Measurements from ENCODE around the gene COL25A1.
"Not testable (repeated sequence)": the region's sequence is repeated elsewhere in the genome, so short reads cannot be mapped to it uniquely, and the experiment has no call there.

Gene COL25A1

DNA sequence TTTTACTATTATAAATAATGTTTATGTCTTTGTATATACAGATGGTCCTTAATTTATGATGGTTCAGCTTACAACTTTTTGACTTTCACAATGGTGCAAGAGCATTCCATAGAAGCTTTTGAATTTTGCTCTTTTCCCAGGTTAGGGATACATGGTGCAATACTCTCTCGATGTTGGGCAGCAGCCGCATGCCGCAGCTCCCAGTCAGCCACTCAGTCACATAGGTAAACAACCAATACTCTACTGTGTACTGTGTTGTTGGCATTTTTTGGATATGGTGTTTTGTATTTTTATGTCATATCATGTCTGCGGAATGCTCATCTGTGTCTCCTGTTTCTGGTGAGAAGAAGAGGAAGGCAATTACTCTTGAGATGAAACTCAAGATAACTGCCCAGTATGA is 281.6 kb downstream of the COL25A1 start:
- no peak for DNase-seq (ENCODE audit: low read depth in 3 of 3, low spot score in 1 of 3)

DNA sequence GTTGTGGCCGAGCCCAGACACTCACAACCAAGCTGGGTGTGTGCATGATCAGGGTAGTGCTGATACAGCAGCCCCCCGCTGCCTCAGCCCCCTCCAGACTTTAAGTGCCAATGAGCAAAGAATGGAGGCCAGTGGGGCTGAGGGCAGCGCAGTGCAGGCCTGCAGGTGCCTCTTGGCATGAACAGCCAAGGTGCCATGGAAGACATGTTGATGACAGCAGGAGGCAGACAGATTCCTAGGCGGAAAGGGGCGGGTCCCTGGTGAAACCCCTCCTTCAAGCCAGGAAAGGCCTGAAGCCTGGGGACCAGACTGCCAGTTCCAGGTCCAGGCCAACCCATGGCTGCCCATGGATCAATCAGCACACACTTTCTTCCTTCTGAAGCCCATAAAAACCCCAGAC is 286.3 kb downstream of the COL25A1 start:
- no peak for DNase-seq (ENCODE audit: low read depth in 3 of 3, low spot score in 1 of 3)

DNA sequence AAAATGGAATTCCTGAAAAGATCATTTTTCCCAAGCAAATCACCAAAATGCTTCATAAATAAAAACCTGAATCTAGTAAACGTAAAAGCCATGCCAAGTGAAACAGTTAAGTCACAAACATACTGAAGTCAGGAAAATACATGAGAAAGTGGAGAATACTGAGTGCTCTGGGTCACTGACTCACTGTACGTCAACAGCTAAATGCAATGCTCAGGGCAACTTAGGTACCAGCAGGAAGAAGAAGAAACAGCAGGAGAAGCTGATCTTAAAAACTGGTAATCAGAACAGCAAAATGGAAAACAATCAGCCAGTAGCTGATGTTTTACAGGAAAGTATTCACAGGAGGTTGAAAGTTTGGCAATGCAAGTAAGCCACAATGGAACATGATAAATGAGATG is 287.0 kb downstream of the COL25A1 start:
- no peak for DNase-seq (ENCODE audit: low read depth in 3 of 3, low spot score in 1 of 3)

DNA sequence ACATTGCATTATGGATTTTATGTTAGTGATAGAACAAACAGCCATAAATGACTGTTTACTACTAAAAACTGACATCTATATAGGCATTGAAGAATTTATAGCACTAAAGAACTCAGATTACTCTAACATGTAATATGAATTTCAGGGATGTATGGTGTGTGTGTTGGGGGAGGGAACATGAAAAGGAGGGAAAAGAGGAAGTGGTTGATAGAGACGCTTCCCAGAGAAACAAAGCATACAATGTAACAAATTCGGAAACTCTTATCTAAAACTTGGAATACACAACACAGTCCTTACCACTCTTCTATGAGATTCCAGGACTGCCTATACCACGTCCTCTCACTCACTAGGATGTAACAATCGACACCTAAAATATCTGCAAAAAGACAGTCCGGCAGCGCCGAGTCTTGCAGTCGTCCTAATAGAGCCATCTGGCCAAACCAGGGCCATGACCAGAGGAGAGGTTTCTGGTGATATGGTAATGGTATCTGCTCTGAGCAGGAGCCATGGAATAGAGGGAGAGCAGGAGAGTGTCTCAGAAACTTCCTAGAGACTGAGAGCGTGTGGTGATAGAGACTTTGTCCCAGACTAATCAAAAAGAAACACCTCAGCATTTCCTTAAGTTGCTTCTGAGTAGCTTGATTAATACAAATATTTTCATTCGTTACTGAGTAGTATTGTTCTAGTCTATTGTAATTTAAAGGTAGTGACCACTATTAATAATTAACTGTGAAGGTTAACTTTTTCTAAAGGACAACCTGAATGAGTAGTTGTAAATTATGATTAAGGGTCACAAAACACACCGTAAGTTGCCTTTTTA is 287.7 kb downstream of the COL25A1 start:
- no peak for DNase-seq (ENCODE audit: low read depth in 3 of 3, low spot score in 1 of 3)

DNA sequence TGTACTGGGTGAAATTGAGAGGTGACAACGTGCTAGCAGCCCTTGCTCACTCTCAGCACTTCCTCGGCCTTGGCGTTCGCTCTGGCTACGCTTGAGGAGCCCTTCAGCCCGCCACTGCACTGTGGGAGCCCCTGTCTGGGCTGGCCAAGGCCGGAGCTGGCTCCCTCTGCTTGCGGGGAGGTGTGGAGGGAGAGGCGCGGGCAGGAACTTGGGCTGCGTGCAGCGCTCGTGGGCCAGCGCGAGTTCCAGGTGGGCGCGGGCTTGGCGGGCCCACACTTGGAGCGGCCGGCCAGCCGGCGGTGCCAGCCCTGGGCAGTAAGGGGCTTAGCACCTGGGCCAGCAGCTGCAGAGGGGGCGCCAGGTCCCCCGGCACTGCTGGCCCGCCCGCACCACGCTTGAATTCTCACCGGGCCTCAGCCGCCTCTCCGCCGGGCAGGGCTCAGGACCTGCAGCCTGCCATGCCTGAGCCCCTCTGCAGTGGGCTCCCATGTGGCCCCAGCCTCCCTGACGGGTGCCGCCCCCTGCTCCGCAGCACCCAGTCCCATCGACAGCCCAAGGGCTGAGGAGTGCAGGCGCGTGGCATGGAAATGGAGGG is 290.1 kb downstream of the COL25A1 start:
- no peak for DNase-seq (ENCODE audit: low read depth in 3 of 3, low spot score in 1 of 3)

DNA sequence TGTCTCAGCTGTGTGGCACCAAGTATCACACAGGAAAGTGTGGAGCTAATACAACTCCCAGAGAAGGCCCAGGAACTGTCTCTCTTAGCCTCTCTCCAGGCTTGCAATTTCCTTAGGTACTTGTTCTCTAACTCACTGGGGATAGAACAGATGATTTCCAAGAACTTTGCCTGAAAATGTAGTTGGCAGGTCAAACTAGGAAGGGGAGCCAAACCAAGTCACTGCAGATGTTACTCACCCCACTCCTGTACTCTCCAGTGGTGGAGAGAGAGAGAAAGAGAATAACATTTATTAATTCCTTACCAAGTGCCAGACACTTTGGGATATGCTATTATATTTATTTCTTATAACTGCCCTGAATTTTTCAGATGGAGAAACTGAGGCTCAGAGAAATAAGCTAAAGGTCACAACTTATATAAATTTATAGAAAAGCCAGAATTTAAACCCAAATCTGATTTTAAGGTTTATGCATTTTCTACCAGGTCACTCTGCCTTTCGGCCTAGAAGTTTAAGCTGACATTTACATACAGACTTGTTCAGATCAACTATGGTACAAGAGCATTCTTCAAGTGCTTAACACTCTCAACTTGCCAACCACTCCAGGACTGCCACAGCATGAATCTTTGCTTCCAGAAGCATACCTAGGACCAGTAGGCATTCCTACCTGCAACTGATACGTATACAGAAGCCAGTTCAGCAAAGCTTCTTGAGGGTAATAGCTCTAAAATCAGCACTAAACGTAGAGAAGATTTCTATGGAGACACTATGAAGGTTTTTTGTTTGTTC is 291.0 kb downstream of the COL25A1 start:
- DNase-seq (ENCODE audit: low read depth in 3 of 3, low spot score in 1 of 3), result no peak

DNA sequence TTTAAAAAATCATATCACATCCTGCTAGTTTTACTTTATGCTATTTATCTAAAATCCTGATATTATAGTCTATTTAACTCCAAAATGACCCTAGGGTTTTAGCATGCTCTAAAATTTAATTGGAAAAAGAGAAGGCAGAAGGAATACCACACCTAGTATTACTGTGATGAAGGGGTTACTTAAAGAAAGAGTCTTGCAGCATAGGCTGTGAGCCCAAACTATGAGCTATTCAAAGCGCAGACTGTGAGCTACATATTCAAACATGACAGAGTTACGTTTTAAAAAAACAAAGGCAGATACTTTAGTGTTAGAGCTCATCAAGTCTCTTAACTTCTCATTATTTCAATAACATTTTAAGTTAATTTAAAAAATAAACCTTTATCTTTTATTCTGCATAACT is 291.9 kb downstream of the COL25A1 start:
- DNase-seq (ENCODE audit: low read depth in 3 of 3, low spot score in 1 of 3), result no peak

DNA sequence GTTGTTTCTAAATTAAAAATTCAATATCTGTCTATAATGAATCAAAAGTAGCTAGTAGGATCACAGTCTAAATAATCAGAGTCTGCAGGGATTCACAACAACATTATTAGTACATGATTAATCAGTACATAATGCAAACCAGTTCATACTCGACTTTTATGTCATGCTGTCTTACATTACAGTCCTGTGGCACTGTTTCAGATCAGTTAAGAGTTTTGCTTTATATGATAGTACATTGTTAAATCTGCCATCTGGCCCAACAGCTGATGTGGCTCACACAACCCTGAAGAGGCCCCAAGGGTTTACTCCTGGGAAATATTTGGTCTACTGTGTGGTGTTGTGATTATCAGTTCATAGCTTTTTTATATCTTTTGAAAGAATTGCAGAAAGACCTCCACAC is 292.5 kb downstream of the COL25A1 start:
- no peak for DNase-seq (ENCODE audit: low read depth in 3 of 3, low spot score in 1 of 3)

DNA sequence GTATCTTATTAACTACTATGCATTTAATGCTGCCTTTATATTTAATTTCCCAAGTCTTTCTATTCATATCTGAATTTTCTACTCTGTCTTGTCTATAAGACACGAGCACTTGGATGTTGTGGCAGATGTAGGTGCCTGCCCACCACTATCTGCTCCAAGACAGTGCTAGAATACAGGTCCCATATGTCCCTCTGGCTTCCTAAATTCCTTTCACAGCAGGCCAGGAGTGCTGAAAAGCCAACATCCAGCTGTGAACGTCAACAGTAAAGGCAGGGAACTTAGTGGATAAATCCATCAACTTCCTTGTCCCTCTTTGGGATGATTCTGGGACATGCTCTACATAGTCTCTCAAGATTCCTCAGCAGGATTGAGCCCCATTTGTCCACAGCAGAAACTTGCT is 294.5 kb downstream of the COL25A1 start:
- no peak for DNase-seq (ENCODE audit: low read depth in 3 of 3, low spot score in 1 of 3)

DNA sequence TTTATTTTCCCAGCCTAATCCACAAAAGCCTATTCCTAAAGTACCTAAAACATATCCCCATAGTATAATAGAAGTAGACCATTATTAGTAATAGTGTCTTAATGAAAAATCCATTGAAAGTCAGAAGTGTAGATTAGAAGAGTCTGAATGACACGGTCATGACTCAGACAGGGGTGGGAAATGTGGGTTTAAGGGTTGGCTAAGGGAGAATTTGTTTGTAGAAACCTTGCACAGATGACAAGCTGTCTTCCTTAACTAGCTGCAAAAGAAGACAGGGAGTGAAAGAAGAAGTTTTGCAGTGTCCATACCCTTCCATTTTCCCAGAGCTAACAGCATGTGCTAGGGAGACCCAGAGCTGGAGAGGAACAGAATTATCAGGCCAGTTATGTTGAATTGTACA is 296.9 kb downstream of the COL25A1 start:
- DNase-seq (ENCODE audit: low read depth in 3 of 3, low spot score in 1 of 3), result no peak

DNA sequence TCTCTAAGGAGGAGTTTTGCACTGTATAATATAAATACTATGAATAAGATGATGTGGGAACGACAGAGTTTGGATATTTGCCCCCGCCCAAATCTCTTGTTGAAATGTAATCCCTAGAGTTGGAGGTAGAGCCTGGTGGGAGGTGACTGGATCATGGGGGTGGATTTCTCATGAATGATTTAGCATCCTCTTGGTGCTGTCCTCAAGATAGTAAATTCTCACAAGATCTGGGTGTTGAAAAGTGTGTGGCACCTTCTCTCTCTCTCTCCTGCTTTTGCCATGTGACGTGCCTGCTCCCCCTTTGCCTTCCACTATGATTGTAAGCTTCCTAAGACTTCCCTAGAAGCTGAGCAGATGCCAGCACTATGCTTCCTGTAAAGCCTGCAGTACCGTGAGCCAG is 298.0 kb downstream of the COL25A1 start:
- DNase-seq (ENCODE audit: low read depth in 3 of 3, low spot score in 1 of 3), result no peak

DNA sequence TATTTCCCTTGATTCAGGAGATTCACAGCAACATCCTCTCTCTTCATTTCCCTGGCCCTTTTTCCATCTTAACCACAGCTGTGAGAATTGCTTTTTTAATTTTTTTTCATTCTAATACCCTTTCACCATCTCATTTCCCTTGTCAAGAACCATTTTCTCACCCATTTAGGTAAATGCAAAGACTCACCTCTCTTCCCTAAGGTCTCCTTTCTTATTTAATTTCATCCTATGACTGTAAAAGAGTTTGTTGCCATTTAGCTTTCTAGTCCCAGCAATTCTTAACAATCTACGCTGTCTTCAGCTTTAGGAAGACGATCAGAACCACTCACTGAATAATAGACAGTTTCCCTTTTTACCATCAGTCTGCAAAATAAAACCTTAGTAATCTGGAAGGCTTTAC is 298.5 kb downstream of the COL25A1 start:
- no peak for DNase-seq (ENCODE audit: low read depth in 3 of 3, low spot score in 1 of 3)

DNA sequence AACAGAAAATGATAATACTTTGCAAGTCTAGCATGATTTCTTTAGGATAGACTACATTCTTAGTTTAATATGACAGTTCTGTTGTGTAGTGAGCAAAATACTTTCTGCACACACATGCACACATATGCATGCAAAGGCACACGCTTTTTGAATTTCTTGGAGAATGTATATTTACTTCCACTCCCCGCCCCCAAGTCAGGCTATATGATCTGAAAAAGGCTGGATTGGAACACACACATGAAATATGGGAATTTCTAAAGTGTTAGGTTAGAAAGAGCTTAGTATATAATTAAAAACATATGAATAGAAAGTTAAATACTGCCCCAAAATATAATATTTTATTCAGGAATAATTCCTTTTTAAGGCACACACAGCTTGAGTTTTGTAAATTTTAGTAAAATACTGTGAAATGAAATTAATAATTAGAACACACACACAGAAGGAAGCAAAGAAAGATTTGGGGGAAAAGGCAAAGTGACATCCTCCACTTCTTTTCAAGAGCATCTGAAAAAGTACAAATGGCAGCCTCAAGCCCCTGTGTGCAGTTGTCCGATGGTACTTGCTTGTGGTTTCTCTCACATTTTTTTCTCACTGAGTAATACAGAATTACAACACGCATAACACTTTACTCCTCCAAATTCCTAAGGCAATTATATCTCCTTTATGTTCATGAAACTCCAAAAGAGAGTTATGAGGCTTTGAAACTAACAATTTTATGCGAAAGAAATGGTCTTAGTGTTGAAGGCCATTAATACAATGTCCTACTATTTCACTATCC is 310.7 kb downstream of the COL25A1 start:
- DNase-seq (ENCODE audit: low read depth in 3 of 3, low spot score in 1 of 3), result no peak

DNA sequence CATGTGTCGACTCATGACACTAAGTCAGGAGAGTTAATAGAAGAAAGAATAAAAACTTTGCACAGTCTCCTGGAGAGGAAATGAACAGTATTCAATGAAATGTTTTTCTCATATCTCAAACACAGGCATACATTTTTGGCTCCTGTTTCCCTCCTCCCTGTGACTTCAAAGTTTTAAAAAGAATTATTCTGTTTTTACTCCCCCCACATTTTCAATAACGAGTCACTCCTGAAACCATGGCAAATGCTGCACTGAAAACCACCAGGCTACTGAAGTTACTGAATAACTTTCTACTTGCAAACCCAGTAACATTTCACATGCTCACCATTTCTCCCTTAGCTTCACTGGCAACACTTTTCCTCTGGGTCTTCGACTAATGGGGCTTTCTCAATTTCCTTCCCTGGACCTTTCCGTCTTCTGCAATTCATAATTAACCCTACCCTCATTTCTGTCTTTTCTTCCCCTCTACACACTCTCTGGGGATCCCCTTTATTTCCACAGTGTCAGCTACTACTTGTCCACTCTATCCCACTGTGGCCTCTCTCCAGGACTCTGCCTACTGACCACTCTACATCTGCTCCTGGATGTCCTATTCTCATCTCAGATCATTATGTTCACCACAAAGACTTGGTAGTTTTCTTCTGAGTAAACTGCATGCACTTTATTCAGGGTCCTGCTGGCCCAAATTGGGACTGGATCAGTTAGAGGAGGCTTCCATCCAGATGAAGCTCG is 313.8 kb downstream of the COL25A1 start:
- DNase-seq (ENCODE audit: low read depth in 3 of 3, low spot score in 1 of 3), result no peak

DNA sequence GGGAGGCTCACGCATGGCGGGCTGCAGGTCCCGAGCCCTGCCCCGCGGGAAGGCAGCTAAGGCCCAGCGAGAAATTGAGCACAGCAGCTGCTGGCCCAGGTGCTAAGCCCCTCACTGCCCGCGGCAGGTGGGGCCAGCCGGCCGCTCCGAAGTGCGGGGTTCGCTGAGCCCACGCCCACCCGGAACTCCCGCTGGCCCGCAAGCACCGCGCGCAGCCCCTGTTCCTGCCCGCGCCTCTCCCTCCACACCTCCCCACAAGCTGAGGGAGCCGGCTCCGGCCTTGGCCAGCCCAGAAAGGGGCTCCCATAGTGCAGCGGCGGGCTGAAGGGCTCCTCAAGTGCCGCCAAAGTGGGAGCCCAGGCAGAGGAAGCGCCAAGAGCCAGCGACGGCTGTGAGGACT is 318.0 kb downstream of the COL25A1 start:
- DNase-seq (ENCODE audit: low read depth in 3 of 3, low spot score in 1 of 3), result not testable (repeated sequence)

DNA sequence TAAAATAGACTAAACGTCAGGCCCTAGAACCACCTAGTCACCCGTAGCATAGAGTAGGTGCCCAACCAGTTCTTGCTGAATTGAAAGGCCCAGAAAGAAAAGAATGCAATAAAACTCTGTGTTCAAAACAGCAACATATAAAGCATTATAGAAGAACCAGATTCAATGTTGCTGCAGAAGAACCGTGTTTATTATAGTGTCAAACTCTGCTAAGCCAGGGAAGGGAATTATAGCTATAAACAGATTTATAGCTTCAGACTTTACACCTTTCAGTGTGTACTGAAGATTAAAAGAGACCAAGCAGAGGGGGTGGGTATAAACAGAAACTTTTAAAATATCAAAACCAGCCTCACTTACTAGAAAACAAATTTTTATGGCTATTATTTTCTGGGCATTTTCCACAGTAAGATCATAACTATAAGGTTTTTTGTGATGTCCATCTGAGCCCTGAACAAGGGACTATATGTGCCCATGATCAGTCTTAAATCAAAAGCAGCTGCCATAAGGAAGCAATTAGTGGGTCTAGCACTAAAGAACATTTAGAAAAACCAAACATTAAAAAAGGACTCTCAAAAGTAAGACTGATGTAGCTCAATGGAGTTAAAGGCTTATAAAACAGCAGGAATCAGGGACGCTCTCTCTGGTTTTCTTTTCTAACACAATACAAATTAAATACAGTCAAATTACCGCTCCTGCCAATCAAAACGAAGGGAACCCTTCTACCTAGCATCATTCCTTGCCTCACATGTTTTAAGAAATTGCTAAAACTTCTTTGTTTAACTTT is 319.9 kb downstream of the COL25A1 start:
- no peak for DNase-seq (ENCODE audit: low read depth in 3 of 3, low spot score in 1 of 3)

DNA sequence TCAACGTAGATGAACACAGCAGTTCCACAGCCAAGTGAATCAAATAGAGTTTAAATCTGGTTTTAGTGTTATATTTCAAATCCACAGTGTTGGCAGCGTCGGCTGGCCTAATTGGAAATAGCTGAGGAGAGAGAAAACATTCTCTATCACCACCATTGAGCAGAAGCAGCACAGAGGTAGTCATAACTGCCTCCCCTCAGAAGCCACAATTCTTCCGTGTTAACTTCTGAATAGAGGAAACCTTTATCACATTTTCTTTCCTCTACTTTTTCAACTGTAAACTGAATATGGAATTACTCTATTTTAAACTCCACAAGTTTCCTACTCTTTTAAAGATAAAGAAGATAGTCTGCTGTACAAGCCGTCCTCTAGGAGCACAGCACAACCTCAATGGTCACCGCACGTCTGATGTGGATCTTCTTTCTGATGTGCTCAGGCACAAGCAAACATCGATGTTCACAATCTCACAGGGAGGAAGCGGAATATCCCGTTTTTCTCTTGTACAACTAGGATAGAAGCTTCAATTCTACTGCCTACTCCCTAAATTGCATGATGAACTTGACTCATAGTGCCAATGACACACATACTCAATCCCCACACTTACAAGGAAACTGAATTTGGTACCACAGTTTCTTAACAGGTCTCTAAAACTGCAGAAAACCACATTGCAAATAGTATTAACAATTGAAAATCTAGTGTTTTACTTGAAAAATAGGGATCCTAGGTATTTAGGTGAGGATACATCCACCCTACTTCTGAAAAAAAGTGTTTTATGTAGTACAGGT is 321.8 kb downstream of the COL25A1 start:
- no peak for DNase-seq (ENCODE audit: low read depth in 3 of 3, low spot score in 1 of 3)

DNA sequence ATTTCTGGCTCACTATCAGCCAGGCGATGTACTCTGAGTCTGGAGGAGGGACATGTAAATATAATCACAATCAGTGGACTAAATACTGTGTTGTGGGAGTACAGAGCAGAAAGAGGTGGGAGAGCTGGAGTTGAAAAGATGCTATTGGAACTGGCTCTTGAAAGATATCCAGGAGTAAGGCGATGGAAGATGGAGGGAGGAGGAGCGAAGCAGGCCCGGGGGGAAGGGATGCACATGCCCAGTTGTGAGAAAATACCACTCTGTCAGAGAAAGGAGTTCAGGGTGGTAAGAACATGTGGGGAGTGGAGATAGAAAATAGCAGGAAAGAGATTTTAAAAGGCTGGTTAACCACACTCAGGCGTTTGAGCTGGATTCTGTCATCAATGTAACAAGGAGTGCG is 322.7 kb downstream of the COL25A1 start:
- DNase-seq (ENCODE audit: low read depth in 3 of 3, low spot score in 1 of 3), result no peak

DNA sequence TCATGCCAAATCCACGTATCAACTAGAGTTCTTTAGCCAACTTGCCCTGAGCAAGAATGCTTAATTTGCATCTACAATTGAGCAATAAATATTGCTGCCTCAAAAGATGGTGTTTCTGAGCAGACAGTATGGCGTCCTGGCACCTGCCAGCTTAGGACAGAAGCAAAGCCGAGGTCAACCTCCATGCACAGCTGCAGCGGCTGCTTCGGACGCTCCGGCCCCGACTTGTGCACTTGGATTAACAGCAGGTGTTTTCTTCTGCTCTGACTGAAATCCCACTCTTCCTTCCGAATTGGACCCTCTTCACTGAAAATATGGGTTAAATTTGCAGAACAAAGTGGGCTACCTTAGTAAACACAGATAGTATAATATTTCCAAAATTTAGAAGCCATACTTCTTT is 324.4 kb downstream of the COL25A1 start:
- DNase-seq (ENCODE audit: low read depth in 3 of 3, low spot score in 1 of 3), result no peak

Measured in stimulated activated CD4-positive, alpha-beta T cell treated with anti-CD3 and anti-CD28 coated beads, TNF-alpha, amount 100 ng/mL, for 1 hour (primary cell).